ENCODE measurements around the gene CFAP73.

Gene CFAP73

DNA sequence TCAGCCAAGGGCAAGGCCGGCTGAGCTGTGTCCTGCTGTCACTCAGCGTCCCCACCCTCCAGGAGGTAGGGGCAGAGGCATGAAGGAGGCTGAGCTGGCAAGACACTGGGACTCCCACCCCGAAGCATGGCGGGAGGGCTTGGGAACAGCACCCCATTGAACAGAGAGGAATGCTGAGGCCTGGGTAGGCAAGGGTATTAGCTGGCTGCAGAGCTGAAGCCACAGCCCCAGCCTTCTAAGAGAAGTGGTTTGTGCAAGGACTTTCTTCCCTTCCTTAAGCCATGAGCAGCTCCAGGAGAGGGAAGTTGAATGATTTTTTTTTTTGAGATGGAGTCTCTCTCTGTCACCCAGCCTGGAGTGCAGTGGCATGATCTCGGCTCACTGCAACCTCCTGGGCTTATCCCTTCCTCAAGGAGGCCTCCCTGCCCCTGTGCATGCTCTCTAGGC lies 6.6 kb upstream of the CFAP73 start:
- Histone ChIP-seq H3K9me3 (ENCODE audit: control insufficient read depth, insufficient read depth, low read length) (no peaks in the 10 kb centered on the region), H3K4me1 (ENCODE audit: insufficient read depth, low read length) (peaks cover 3% of the 10 kb centered on the region; the same call in 1 of the 2 replicates), H3K36me3 (ENCODE audit: insufficient read depth, low read length) (no peaks in the 10 kb centered on the region), H3K9ac (ENCODE audit: low read depth, low read length) (no peak overlapping the region)

DNA sequence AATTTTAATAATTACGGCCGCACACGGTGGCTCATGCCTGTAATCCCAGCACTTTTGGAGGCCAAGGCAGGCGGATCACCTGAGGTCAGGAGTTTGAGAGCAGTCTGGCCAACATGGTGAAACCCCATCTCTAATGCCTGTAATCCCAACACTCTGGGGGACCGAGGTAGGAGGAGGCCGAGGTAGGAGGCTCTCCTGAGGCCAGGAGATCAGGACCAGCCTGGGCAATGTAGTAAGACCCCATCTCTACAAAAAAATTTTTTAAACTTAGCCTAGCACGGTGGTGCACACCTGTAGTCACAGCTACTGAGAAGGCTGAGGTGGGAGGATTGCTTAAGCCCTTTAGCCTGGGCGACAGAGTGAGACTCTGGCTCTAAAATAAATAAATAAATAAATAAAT lies 5.6 kb upstream of the CFAP73 start:
- H3K4me1 ChIP-seq (ENCODE audit: insufficient read depth, low read length) = peaks cover 3% of the 10 kb centered on the region; the same call in 1 of the 2 replicates
- no peaks in the 10 kb centered on the region for H3K9me3 ChIP-seq (ENCODE audit: control insufficient read depth, insufficient read depth, low read length)
- H3K36me3 ChIP-seq (ENCODE audit: insufficient read depth, low read length) = no peaks in the 10 kb centered on the region
- no peak overlapping the region for H3K9ac ChIP-seq (ENCODE audit: low read depth, low read length)

DNA sequence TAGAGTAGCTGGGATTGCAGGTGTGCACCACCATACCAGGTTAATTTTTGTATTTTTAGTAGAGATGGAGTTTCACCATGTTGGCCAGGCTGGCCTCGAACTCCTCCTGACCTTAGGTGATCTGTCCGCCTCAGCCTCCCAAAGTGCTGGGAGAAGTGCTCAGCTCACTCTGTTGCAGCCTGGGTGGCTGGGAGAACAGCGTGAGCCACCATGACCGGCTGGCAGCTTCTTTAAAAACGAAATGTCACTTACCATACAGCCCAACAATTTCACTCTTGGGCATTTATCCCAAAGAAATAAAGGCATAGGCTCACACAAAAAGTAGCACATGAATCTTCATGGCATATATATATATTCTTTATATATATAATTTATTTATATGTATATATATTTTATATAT lies 4.7 kb upstream of the CFAP73 start:
- H3K9ac ChIP-seq (ENCODE audit: low read depth, low read length) = no peak overlapping the region
- H3K36me3 ChIP-seq (ENCODE audit: insufficient read depth, low read length) = no peaks in the 10 kb centered on the region
- H3K4me1 ChIP-seq (ENCODE audit: insufficient read depth, low read length) = peaks cover 9% of the 10 kb centered on the region; the same call in 1 of the 2 replicates
- no peaks in the 10 kb centered on the region for H3K9me3 ChIP-seq (ENCODE audit: control insufficient read depth, insufficient read depth, low read length)

DNA sequence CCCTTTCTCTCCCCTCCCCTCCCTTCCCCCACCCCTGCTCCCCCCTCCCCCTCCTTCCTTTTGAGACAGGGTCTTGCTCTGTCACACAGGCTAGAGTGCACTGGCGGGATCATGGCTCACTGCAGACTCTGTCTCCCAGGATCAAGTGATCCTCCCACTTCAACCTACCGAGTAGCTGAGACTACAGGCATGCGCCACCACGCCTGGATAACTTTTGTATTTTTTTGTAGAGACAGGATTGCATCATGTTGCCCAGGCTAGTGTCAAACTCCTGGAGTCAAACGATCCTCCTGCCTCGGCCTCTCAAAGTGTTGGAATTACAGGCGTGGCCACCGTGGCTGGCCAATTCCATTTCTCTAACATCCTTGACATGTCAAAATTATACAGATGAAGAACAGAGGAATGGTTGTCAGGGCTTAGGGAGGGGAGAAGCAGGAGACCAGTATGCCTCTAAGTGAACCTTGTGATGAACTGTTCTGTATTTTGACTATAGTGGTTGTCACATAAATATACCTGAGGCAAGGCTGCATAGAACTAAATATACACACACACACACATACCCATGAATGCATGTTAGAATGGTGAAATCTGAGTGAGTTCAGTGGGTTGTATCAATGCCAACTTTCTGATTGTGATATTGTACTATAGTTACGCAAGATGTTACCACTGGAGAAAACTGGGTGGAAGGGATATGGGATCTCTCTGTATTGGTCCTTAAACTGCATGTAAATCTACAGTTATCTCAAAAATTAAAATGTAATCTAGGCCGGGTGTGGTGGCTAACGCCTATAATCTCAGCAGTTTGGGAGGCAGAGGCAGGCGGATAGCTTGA lies 3.6 kb upstream of the CFAP73 start:
- no peaks in the 10 kb centered on the region for H3K36me3 ChIP-seq (ENCODE audit: insufficient read depth, low read length)
- peaks cover 13% of the 10 kb centered on the region; the same call in 1 of the 2 replicates for H3K4me1 ChIP-seq (ENCODE audit: insufficient read depth, low read length)
- H3K9ac ChIP-seq (ENCODE audit: low read depth, low read length) = no peak overlapping the region
- H3K9me3 ChIP-seq (ENCODE audit: control insufficient read depth, insufficient read depth, low read length) = no peaks in the 10 kb centered on the region

DNA sequence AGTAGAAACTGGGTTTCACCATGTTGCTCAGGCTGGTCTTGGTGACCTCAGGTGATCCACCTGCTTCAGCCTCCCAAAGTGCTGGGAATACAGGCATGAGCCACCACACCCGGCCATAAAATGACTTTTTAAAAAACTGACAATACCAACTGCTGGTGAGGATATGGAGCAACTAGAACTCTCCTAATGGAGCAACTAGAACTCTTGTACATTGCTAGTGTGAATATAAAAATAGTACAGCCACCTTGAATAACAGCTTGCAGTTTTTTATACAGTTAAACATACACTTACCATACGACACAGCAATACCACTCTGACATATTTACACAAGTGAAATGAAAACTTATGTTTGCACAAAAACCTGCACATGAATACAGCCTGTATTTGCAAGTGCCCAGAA lies 2.5 kb upstream of the CFAP73 start:
- no peaks in the 10 kb centered on the region for H3K36me3 ChIP-seq (ENCODE audit: insufficient read depth, low read length)
- H3K9me3 ChIP-seq (ENCODE audit: control insufficient read depth, insufficient read depth, low read length) = no peaks in the 10 kb centered on the region
- peaks cover 13% of the 10 kb centered on the region; the same call in 1 of the 2 replicates for H3K4me1 ChIP-seq (ENCODE audit: insufficient read depth, low read length)
- H3K9ac ChIP-seq (ENCODE audit: low read depth, low read length) = no peak overlapping the region

DNA sequence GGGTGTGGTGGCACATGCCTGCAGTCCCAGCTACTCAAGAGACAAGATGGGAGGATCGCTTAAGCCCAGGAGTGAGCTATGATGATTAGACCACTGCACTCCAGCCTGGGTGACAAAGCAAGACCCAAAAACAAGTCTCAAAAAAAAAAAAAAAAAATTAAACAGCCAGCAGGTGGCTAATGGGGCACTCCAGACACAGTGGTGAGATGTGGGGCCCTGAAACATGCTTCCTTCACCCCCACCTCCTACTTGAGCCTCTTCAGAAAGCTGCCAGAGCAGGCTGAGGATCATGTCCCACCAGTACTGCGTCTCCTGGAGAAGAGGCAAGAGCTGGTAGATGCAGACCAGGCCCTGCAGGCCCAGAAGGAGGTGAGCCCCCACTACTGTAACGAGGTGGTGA lies 2.1 kb downstream of the CFAP73 start:
- H3K9ac ChIP-seq (ENCODE audit: low read depth, low read length) = no peak overlapping the region
- no peaks in the 10 kb centered on the region for H3K36me3 ChIP-seq (ENCODE audit: insufficient read depth, low read length)
- H3K4me1 ChIP-seq (ENCODE audit: insufficient read depth, low read length) = peaks cover 10% of the 10 kb centered on the region; the same call in 1 of the 2 replicates
- H3K9me3 ChIP-seq (ENCODE audit: control insufficient read depth, insufficient read depth, low read length) = no peaks in the 10 kb centered on the region

DNA sequence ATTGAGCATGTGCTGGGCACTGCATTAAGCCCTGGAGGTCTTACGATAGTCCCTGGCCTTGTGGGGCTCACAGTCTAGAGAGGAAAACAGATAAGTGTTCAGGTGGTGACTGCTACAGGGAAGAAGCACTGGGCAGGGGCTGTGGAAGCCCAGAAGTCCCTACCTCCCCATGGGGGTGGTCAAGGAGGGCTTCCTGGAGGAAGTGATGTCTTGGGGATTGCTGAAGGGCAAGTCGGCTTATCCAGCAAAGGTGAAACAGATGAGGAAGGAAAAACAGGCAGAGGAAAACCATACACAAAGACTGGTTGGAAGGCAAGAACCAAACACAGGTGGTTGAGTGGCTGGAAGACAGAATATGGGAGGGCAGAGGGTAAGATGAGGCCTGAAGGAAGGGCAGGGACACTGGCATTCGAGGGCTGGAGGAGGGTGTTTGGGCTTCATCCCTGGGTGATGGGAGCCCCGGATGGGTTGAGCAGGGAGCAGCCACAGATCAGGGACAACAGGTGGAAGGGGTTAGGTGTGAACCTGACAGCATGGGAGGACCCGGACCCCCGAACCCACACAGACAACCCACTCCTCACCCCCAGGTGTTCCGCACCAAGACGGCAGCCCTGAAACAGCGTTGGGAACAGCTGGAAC lies 2.8 kb downstream of the CFAP73 start:
- Histone ChIP-seq H3K9ac (ENCODE audit: low read depth, low read length) (peak overlapping the region; percentile 58; the same call in 1 of the 2 replicates), H3K36me3 (ENCODE audit: insufficient read depth, low read length) (no peaks in the 10 kb centered on the region), H3K9me3 (ENCODE audit: control insufficient read depth, insufficient read depth, low read length) (no peaks in the 10 kb centered on the region), H3K4me1 (ENCODE audit: insufficient read depth, low read length) (peaks cover 10% of the 10 kb centered on the region; the same call in 1 of the 2 replicates)

DNA sequence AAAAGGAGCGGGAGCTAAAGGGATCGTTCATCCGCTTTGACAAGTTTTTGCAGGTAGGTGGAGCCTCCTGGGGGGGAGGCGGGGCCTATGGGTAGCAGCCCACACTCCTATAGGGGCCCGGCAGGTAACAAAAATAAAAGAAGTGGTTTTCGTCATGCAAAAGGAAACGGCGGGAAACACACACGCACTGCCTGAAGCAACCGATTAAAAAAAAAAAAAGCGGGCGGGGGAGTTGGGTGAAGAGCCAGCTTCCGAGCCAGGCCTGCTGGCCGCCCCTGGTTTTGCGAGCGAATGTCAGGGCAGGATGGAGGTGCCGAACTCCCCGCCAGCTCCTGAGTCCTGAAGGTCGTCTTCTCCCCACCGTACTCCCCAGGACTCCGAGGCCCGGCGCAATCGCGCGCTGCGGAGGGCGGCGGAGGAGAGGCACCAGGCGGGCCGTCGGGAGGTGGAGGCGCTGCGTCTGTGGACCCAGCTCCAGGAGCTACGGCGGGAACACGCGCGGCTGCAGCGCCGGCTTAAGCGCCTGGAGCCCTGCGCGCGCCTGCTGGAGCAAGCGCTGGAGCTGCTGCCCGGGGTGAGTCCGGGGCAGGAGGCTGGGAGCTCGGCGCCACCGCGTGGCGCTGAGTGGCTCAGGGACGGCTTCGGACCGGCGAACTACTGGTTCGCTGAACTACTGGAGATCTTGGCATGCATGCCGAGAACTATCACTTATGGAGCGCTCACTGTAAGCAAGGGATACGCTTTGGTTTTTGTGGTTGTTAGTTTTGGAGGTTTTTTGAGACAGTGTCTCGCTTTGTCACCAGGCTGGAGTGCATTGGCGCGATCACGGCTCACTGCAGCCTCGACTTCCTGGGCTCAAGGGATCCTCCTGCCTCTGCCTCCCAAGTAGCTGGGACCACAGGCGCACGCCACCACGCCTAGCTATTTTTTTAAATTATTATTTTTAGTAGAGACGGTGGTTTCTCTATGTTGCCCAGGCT lies 3.6 kb downstream of the CFAP73 start:
- Histone ChIP-seq H3K9ac (ENCODE audit: low read depth, low read length) (peak overlapping the region; percentile 58; the same call in 1 of the 2 replicates), H3K9me3 (ENCODE audit: control insufficient read depth, insufficient read depth, low read length) (no peaks in the 10 kb centered on the region), H3K36me3 (ENCODE audit: insufficient read depth, low read length) (no peaks in the 10 kb centered on the region), H3K4me1 (ENCODE audit: insufficient read depth, low read length) (peaks cover 10% of the 10 kb centered on the region; the same call in 1 of the 2 replicates)

DNA sequence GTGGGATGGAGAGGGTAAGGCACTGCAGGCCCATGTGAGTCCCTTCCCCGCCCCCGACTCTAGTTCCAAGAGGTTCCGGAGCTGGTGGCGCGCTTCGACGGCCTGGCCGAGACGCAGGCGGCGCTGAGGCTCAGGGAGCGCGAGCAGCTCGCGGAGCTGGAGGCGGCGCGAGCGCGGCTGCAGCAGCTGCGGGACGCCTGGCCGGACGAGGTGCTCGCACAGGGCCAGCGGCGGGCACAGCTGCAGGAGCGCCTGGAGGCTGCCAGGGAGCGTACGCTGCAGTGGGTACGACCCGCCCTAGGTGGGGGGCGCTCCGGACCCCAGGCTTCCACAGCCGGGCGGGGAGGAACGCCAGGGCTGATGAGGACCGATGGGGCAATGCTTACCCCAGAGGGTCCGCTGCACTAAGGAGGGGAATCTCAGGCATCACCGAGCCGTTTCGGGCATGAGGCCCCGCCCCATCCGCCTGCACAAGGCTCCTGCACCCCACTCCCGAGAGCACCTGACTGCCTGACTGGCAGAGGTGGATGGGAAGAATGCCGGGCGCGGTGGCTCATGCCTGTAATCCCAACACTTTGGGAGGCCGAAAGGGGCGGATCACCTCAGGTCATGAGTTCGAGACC lies 4.9 kb downstream of the CFAP73 start:
- no peaks in the 10 kb centered on the region for H3K36me3 ChIP-seq (ENCODE audit: insufficient read depth, low read length)
- peak overlapping the region; percentile 37; the same call in 1 of the 2 replicates for H3K9ac ChIP-seq (ENCODE audit: low read depth, low read length)
- H3K9me3 ChIP-seq (ENCODE audit: control insufficient read depth, insufficient read depth, low read length) = no peaks in the 10 kb centered on the region
- peaks cover 6% of the 10 kb centered on the region; the same call in 1 of the 2 replicates for H3K4me1 ChIP-seq (ENCODE audit: insufficient read depth, low read length)

DNA sequence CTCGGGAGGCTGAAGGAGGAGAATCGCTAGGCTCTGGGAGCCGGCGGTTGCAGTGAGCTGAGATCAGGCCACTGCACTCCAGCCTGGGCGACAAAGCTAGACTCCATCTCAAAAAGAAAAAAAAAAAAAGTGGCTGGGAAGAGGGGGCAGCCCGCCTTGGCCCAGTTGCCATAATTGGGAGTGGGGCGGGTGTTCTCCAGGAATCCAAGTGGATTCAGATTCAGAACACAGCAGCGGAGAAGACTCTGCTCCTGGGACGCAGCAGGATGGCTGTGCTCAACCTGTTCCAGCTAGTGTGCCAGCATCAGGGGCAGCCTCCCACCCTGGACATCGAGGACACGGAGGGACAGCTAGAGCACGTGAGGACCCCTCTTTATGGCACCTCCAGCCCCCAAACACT lies 5.5 kb downstream of the CFAP73 start:
- Histone ChIP-seq H3K9ac (ENCODE audit: low read depth, low read length) (peak overlapping the region; percentile 37; the same call in 1 of the 2 replicates), H3K9me3 (ENCODE audit: control insufficient read depth, insufficient read depth, low read length) (no peaks in the 10 kb centered on the region), H3K4me1 (ENCODE audit: insufficient read depth, low read length) (peaks cover 1% of the 10 kb centered on the region; the same call in 1 of the 2 replicates), H3K36me3 (ENCODE audit: insufficient read depth, low read length) (0 out of 2 replicates have a peak, but pooled peaks cover 3% of the 10 kb centered on the region)

DNA sequence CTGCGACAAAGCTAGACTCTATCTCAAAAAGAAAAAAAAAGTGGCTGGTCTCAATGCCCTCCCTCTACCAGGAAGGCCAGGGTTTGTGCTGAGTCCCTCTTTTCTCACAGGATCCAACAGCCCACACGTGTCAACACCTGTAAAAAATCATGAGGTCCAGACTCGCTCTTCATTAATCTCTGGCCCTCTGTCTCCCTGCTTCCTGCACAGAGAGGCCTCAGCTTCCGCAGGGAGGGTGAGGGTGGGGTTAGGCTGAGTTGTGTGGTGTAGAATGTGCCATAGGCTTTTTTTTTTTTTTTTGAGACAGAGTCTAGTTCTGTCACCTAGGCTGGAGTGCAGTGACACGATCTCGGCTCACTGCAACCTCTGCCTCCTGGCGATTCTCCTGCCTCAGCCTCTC lies 6.1 kb downstream of the CFAP73 start:
- no peaks in the 10 kb centered on the region for H3K9me3 ChIP-seq (ENCODE audit: control insufficient read depth, insufficient read depth, low read length)
- H3K4me1 ChIP-seq (ENCODE audit: insufficient read depth, low read length) = no peaks in the 10 kb centered on the region
- H3K9ac ChIP-seq (ENCODE audit: low read depth, low read length) = no peak overlapping the region
- H3K36me3 ChIP-seq (ENCODE audit: insufficient read depth, low read length) = peaks cover 6% of the 10 kb centered on the region

DNA sequence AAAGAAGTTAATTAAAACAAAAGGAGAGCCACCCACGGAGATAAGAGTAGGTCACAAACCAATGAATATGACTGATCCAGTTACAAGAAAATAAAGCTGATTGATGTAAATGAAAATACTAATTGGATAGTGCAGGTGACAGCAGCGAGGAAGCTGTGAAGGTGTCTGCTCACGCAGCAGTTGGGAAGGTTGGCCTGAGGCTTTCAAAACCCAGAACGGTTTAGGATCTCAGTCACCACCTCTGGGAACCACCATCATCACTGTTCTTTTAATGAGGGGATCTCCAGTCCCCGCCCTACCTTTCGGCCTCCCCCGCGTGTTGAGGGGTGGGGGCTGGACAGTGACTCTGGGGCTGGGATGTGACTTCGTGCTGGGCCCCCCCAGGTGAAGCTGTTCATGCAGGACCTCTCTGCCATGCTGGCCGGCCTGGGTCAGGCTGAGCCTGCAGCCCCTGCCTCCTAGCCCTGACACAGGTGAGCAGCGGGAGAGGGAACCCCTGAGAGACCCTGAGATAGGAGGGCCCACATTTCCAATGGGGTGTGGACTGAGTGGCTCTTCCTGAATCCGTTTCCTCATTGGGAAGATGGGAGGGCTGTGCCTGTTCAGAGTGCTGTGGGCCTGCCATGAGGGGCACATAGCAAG lies 7.8 kb downstream of the CFAP73 start:
- Histone ChIP-seq H3K9ac (ENCODE audit: low read depth, low read length) (no peak overlapping the region), H3K9me3 (ENCODE audit: control insufficient read depth, insufficient read depth, low read length) (no peaks in the 10 kb centered on the region), H3K36me3 (ENCODE audit: insufficient read depth, low read length) (peaks cover 12% of the 10 kb centered on the region), H3K4me1 (ENCODE audit: insufficient read depth, low read length) (peaks cover 5% of the 10 kb centered on the region)
